ENCODE data around the gene FHOD3.

FHOD3 gene

GRCh38 chr18:36492604-36493329 lies 195.3 kb downstream of the FHOD3 start:
- no peak for DNase-seq

GRCh38 chr18:36493349-36494159 lies 196.0 kb downstream of the FHOD3 start:
- DNase-seq, result no peak

- DNase-seq, result no peak
These were observed 196.6 kb downstream of the FHOD3 start for GRCh38 chr18:36494160-36494437.

GRCh38 chr18:36496022-36496421 lies 198.5 kb downstream of the FHOD3 start:
- DNase-seq, result no peak

- no peak for DNase-seq
These were observed 202.4 kb downstream of the FHOD3 start for GRCh38 chr18:36499938-36500337.

- no peak for DNase-seq
These were observed 203.6 kb downstream of the FHOD3 start for GRCh38 chr18:36501100-36501499.

GRCh38 chr18:36503477-36503876 lies 206.0 kb downstream of the FHOD3 start:
- no peak for DNase-seq

- no peak for DNase-seq
These were observed 207.4 kb downstream of the FHOD3 start for GRCh38 chr18:36504928-36505327.

- no peak for DNase-seq
These were observed 208.2 kb downstream of the FHOD3 start for GRCh38 chr18:36505665-36506064.

GRCh38 chr18:36509646-36510197 lies 212.2 kb downstream of the FHOD3 start:
- DNase-seq, result no peak

- DNase-seq, result no peak
These were observed 214.4 kb downstream of the FHOD3 start for GRCh38 chr18:36511791-36512352.

GRCh38 chr18:36513556-36513955 lies 216.0 kb downstream of the FHOD3 start:
- DNase-seq, result no peak

GRCh38 chr18:36514778-36515177 lies 217.3 kb downstream of the FHOD3 start:
- DNase-seq, result no peak

GRCh38 chr18:36516258-36516657 lies 218.7 kb downstream of the FHOD3 start:
- DNase-seq, result no peak

GRCh38 chr18:36516726-36517125 lies 219.2 kb downstream of the FHOD3 start:
- no peak for DNase-seq

GRCh38 chr18:36518839-36519238 lies 221.3 kb downstream of the FHOD3 start:
- DNase-seq, result no peak

- DNase-seq, result no peak
These were observed 221.8 kb downstream of the FHOD3 start for GRCh38 chr18:36519358-36519757.

GRCh38 chr18:36522509-36522908 lies 225.0 kb downstream of the FHOD3 start:
- no peak for DNase-seq

- no peak for DNase-seq
These were observed 228.4 kb downstream of the FHOD3 start for GRCh38 chr18:36525913-36526312.

- no peak for DNase-seq
These were observed 229.1 kb downstream of the FHOD3 start for GRCh38 chr18:36526611-36527010.

GRCh38 chr18:36527051-36527450 lies 229.5 kb downstream of the FHOD3 start:
- DNase-seq, result no peak

- DNase-seq, result no peak
These were observed 230.4 kb downstream of the FHOD3 start for GRCh38 chr18:36527740-36528455.

- DNase-seq, result no peak
These were observed 232.2 kb downstream of the FHOD3 start for GRCh38 chr18:36529747-36530146.

All from stimulated activated CD4-positive, alpha-beta T cell treated with anti-CD3 and anti-CD28 coated beads, Interleukin-1b, Interleukin-23, amount 100 ng/mL, for 48 hours (primary cell).